ACC112 (cell line): ENCODE results near the gene CALHM3.
A peak's percentile ranks its signal among the peaks of the same experiment; 100 is the strongest.
"Not testable (repeated sequence)": the region's sequence is repeated elsewhere in the genome, so short reads cannot be mapped to it uniquely, and the experiment has no call there.

Experiments
- H2AFZ ChIP-seq: fragments of 200-600 bp; sonication (generic); one replicate; pipeline ENCODE4 v1.6.0; 2017; ENCODE audit warnings: antibody characterized with exemption, low read length; ENCODE audit not compliant: unreplicated experiment
- H3K27ac ChIP-seq: fragments of 200-600 bp; sonication (generic); 2 replicates; pipeline ENCODE4 v1.5.1; 2014; ENCODE audit warnings: low read depth, mild to moderate bottlenecking, antibody characterized with exemption, low read length, moderate library complexity
- H3K27me3 ChIP-seq: fragments of 200-600 bp; sonication (generic); 2 replicates; pipeline ENCODE4 v1.6.1; 2014; ENCODE audit warnings: mild to moderate bottlenecking, antibody characterized with exemption, low read length, moderate library complexity, mixed read lengths; ENCODE audit not compliant: insufficient read depth
- H3K36me3 ChIP-seq: fragments of 200-600 bp; sonication (generic); 2 replicates; pipeline ENCODE4 v1.6.1; 2016; ENCODE audit warnings: mild to moderate bottlenecking, antibody characterized with exemption, low read length, moderate library complexity, mixed read lengths; ENCODE audit not compliant: insufficient read depth
- H3K4me1 ChIP-seq: fragments of 200-600 bp; sonication (generic); one replicate; pipeline ENCODE4 v1.6.1; 2016; ENCODE audit warnings: low read length, mixed read lengths; ENCODE audit not compliant: insufficient read depth, unreplicated experiment, control insufficient read depth
- H3K4me3 ChIP-seq: fragments of 200-600 bp; sonication (generic); 2 replicates; pipeline ENCODE4 v1.5.1; 2014; ENCODE audit warnings: mild to moderate bottlenecking, low read depth, low read length
- H3K79me2 ChIP-seq: fragments of 200-600 bp; sonication (generic); one replicate; pipeline ENCODE4 v1.6.0; 2016; ENCODE audit warnings: low read length; ENCODE audit not compliant: control insufficient read depth, unreplicated experiment, insufficient read depth

The CALHM3 gene

GRCh38 chr10:103479135-103479534 lies at the start of gene CALHM3:
Gene CALHM3, minus strand, starts transcription at chr10:103479240. Its CDS starts 208 bp downstream, at chr10:103479032.
- peaks cover 20% of the 10 kb centered on the region for H3K4me1 ChIP-seq
- no peak within 1 kb of the TSS for H3K4me3 ChIP-seq
- H3K27ac ChIP-seq: no peak within 1 kb of the TSS
- no peaks in the 10 kb centered on the region for H3K79me2 ChIP-seq
- H3K36me3 ChIP-seq: no peaks in the 10 kb centered on the region
- H2AFZ ChIP-seq: no peak within 1 kb of the TSS
- H3K27me3 ChIP-seq: no peaks in the 10 kb centered on the region

GRCh38 chr10:103528549-103528948 lies 49.5 kb upstream of the CALHM3 start:
- H3K4me3 ChIP-seq: no peak overlapping the region
- H3K27ac ChIP-seq: no peak overlapping the region
- H3K4me1 ChIP-seq: peaks cover 11% of the 10 kb centered on the region
- H3K36me3 ChIP-seq: no peaks in the 10 kb centered on the region
- H3K79me2 ChIP-seq: no peaks in the 10 kb centered on the region
- no peak overlapping the region for H2AFZ ChIP-seq
- H3K27me3 ChIP-seq: 0 out of 2 replicates have a peak, but pooled peaks cover 2% of the 10 kb centered on the region

GRCh38 chr10:103527476-103527875 lies 48.4 kb upstream of the CALHM3 start:
- H3K27me3 ChIP-seq, H3K79me2 ChIP-seq, H2AFZ ChIP-seq, H3K4me3 ChIP-seq, H3K36me3 ChIP-seq: not testable (repeated sequence)
- H3K4me1 ChIP-seq: peaks cover 11% of the 10 kb centered on the region
- H3K27ac ChIP-seq: peak overlapping the region; percentile 54

- Histone ChIP-seq H2AFZ (no peak overlapping the region), H3K4me1 (peaks cover 11% of the 10 kb centered on the region), H3K27ac (no peak overlapping the region), H3K27me3 (0 out of 2 replicates have a peak, but pooled peaks cover 3% of the 10 kb centered on the region), H3K79me2 (no peaks in the 10 kb centered on the region), H3K36me3 (no peaks in the 10 kb centered on the region), H3K4me3 (no peak overlapping the region)
Observed at GRCh38 chr10:103525901-103526300, 46.9 kb upstream of the CALHM3 start.

- 0 out of 2 replicates have a peak, but pooled peaks cover 3% of the 10 kb centered on the region for H3K27me3 ChIP-seq
- H3K27ac ChIP-seq: no peak overlapping the region
- H2AFZ ChIP-seq: no peak overlapping the region
- H3K4me3 ChIP-seq: no peak overlapping the region
- peaks cover 11% of the 10 kb centered on the region for H3K4me1 ChIP-seq
- H3K79me2 ChIP-seq: no peaks in the 10 kb centered on the region
- H3K36me3 ChIP-seq: no peaks in the 10 kb centered on the region
Observed at GRCh38 chr10:103523683-103524082, 44.6 kb upstream of the CALHM3 start.

- not testable (repeated sequence) for H3K27me3 ChIP-seq, H3K36me3 ChIP-seq, H3K79me2 ChIP-seq, H2AFZ ChIP-seq, H3K4me1 ChIP-seq, H3K27ac ChIP-seq, H3K4me3 ChIP-seq
Observed at GRCh38 chr10:103522006-103522405, 43.0 kb upstream of the CALHM3 start.

- H3K27ac ChIP-seq: no peak overlapping the region
- no peak overlapping the region for H3K4me3 ChIP-seq
- H3K27me3 ChIP-seq: 0 out of 2 replicates have a peak, but pooled peaks cover 3% of the 10 kb centered on the region
- no peak overlapping the region for H2AFZ ChIP-seq
- no peaks in the 10 kb centered on the region for H3K36me3 ChIP-seq
- no peaks in the 10 kb centered on the region for H3K4me1 ChIP-seq
- no peaks in the 10 kb centered on the region for H3K79me2 ChIP-seq
Observed at GRCh38 chr10:103519798-103520197, 40.8 kb upstream of the CALHM3 start.

- H3K79me2 ChIP-seq: no peaks in the 10 kb centered on the region
- H3K27me3 ChIP-seq: no peaks in the 10 kb centered on the region
- no peak overlapping the region for H2AFZ ChIP-seq
- no peak overlapping the region for H3K4me3 ChIP-seq
- no peaks in the 10 kb centered on the region for H3K36me3 ChIP-seq
- no peaks in the 10 kb centered on the region for H3K4me1 ChIP-seq
- H3K27ac ChIP-seq: no peak overlapping the region
Observed at GRCh38 chr10:103517234-103518085, 38.4 kb upstream of the CALHM3 start.

GRCh38 chr10:103514244-103514643 lies 35.2 kb upstream of the CALHM3 start:
- H3K36me3 ChIP-seq: no peaks in the 10 kb centered on the region
- H3K27me3 ChIP-seq: no peaks in the 10 kb centered on the region
- H3K27ac ChIP-seq: no peak overlapping the region
- H2AFZ ChIP-seq: no peak overlapping the region
- no peaks in the 10 kb centered on the region for H3K4me1 ChIP-seq
- no peaks in the 10 kb centered on the region for H3K79me2 ChIP-seq
- H3K4me3 ChIP-seq: no peak overlapping the region

- H2AFZ ChIP-seq: no peak overlapping the region
- no peak overlapping the region for H3K4me3 ChIP-seq
Observed at GRCh38 chr10:103513380-103514060, 34.5 kb upstream of the CALHM3 start.

More at GRCh38 chr10:103513380-103514060, 34.5 kb upstream of the CALHM3 start:
- Histone ChIP-seq H3K36me3 (no peaks in the 10 kb centered on the region), H3K27me3 (peaks cover 3% of the 10 kb centered on the region; the same call in 1 of the 2 replicates), H3K4me1 (no peaks in the 10 kb centered on the region), H3K27ac (no peak overlapping the region), H3K79me2 (no peaks in the 10 kb centered on the region)
